GM18519 (cell line): ENCODE measurements around the gene ARHGAP19.
A peak's percentile ranks its signal among the peaks of the same experiment; 100 is the strongest.

Experiments
- ATAC-seq: cut with Tn5 transposase; IDR thresholded peaks from one replicate; pipeline ENCODE4 v1.9.1; 2021; ENCODE audit warnings: mild to moderate bottlenecking, moderate library complexity; ENCODE audit not compliant: unreplicated experiment, low FRiP score

ARHGAP19 gene, protein sequence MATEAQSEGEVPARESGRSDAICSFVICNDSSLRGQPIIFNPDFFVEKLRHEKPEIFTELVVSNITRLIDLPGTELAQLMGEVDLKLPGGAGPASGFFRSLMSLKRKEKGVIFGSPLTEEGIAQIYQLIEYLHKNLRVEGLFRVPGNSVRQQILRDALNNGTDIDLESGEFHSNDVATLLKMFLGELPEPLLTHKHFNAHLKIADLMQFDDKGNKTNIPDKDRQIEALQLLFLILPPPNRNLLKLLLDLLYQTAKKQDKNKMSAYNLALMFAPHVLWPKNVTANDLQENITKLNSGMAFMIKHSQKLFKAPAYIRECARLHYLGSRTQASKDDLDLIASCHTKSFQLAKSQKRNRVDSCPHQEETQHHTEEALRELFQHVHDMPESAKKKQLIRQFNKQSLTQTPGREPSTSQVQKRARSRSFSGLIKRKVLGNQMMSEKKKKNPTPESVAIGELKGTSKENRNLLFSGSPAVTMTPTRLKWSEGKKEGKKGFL

DNA sequence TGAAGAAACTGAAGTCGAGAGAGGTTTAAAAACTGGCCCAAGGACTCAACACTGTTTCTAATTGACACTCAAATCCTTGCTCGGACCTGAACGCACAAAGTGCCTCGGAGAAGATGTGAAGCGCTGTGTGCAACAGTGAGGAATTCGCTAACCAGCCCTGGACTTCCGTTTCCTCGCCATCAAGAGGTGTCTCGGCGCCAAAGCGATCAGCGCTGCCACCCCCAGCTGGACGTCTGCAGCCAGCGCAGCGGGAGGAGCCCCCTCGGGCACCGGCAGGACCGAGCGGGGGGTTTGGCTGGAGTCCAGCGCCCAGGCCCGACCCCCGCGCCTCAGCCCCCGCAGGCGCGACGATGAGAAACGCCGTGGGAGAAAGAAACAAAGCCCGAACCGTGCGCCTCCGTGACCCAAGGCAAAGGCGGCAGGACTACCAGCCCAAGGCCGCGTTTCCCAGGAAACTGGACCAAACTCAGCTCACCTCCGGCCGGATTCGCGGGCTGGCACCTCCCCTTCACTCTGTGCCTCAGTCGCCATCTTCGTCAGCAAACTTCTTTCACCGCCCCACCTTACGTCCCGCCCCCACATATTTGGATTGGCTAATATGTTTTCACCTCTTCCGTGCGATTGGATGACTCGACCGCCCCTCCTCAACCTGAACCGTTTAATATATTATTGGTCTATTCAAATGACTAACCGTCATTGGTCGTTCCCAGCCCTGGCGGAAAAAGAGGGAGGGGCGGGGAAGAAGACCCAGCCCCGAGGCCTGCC, at the start of gene ARHGAP19:
Gene ARHGAP19 (minus strand): TSS at position 541 of the 765 bp plus-strand sequence. CDS start 10 bp downstream, at position 531.
- ATAC-seq, result peak; percentile 96

DNA sequence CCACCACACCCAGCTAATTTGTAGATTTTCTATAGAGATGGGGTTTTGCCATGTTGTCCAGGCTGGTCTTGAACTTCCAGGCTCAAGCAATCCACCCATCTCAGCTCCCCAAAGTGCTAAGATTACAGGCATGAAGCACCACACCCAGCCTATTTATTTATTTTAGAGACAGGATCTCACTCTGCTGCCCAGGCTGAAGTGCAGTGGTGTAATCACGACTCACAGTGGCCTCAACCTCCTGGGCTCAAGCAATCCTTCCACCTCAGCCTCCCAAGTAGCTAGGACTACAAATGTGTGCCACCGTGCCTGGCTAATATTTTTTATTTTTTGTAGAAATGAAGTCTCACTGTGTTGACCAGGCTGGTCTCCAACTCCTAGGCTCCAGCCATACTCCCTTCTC, 49.0 kb upstream of the ARHGAP19 start:
- no peak for ATAC-seq

DNA sequence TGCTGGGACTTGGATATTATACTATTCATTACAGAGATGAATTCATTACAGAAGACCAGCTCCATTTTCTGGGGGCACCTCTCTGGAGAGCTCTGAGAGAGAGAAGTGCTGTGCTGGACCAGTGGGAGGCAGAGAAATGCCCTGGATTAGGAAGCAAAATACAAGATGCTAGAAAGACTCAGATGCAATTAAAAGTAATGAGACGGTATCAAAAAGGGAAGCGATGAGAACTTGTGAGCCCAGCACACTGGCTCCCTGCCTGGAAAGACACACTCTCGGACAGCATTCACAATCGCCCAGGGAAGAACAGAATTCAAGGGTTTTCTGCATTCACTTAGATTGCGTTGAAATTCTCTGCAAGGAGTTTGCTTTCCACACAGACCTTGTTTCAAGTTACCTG, 45.6 kb upstream of the ARHGAP19 start:
- no peak for ATAC-seq

DNA sequence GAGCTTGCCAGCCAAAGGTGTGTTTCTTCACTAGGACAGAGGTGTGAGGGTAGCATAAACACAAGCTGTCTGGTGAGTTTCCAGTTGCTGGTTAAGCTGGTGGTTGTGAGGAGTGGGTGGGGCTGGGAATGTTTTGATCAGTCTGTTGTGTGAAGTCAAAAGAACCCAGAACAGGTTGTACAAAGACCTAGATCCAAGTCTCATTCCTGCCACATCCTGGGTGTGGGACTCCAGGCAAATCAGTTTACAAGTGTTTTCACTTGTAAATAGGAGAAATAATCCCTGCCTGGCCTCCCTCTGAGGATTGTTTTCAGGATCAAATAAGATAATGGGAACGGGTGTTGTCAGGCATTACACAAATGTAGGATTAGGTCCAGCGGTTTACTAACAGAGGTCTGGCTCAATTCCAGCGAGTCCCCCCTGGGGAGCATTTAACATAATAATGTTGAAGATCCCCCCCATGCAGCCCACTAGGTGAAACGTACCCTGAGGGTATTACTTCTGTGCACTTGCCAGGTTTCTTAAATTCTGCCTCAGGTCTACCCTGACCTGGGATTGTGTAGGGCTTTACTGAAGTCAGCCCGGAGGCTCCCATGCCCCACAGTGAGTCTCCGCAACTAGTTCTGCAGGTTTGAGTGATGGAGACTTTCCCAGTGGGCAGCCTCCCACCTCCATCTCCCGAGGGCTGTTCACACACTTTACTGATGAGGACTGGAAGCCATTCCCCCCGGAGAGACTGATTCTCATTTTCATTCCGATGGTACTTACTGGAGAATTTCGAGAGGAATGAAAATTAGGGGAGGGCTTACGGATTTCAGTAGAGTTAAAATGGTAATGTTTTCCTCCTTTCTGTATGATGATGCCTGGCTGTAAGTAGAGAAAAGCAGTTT, 44.8 kb upstream of the ARHGAP19 start:
- ATAC-seq, result no peak

DNA sequence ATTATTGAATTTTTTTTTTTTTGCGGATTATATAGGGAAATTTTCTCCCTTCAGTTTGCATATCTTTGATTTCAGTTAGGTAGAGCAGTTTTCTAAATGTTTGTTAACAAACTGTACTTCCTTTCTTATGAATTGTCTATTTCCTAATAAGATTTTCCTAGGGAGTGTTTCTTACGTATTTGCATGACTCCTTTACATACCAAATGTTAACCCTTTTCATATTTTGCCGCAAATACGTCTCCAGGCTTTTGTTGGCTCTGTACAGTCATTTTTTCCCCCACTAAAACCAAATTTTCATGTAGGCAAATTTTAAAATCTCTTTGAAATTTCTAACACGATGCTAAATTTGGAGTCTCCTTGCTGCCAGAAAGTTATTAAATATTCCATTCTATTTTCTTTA, 44.0 kb upstream of the ARHGAP19 start:
- no peak for ATAC-seq

DNA sequence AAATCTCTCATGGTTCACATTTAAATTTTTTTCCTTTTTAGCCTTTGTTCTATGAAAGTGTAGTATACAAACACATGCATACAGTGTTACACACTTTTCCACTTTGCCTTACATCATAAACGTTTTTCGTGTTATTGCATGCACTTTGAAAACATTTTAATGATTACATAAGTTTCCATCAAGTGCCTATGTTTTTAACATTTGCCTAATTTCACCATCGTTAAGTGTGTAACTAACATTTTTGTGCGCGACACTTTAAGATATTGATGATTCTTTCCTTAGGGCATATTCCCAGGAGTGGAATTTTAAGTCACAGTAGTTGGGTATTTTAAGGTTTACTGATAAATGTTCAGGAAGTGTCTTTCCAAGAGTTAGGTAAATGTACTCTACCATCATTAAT, 43.6 kb upstream of the ARHGAP19 start:
- no peak for ATAC-seq

DNA sequence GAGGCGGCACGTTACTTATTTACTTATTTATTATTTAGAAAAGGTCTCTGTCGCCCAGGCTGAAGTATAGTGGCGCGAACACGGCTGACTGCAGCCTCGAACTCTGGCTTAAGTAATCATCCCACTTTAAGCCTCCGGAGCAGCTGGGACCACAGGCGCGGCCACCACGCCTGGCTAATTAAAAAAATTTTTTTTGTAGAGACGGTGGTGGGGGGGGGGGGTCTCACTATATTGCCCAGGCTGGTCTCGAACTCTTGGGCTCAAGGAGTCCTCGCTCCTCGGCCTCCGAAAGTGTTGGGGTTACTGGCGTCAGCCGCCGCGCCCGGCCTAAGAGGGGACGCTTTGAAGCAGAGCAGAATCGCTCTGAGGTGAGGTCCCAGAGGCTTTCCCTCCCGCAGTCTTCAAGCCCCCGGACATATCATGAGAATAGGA, 42.8 kb upstream of the ARHGAP19 start:
- no peak for ATAC-seq

DNA sequence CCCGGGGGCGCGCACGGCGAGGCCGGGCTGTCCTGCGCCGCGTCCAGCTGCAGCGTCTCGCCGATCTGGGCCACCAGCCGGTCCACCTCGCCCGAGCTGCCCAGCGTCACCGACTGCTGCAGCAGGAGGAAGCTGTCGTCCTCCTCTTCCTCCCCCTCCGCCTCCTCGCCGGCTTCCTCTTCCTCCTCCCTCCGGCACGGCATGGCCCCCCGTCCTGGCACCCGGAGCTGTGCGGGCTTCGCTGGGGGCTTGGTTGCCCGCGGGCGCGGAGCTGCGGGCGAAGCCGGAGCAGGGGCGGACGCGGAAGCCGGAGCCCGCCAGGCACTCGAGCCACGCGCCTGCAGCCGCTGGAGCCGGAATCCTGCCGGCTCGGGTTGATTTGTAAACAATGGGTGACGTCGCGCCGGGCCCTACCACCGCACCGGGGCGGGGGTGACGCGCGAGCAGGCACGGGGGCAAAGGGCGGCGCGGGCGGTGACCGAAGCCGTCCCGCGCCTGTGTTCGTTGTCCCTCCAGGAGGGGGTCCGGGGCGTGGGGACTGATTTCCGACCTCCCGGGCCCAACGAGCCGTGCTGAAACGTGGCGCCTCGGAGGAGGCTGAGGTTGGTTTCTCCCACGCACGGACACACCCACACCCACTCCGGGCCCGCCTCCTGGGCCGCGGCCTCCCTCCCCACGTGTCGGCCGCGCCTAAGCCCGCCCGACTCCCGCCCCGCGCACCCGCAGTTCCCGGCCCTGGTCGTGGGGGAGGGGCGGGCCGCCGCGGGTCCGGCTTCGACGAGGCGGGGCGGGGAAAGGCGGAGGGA, 42.1 kb upstream of the ARHGAP19 start, which contains the start of gene FRAT2:
Gene FRAT2 (minus strand): TSS at position 360 of the 806 bp plus-strand sequence. CDS start 157 bp downstream, at position 203.
- ATAC-seq, result peak; percentile 52

DNA sequence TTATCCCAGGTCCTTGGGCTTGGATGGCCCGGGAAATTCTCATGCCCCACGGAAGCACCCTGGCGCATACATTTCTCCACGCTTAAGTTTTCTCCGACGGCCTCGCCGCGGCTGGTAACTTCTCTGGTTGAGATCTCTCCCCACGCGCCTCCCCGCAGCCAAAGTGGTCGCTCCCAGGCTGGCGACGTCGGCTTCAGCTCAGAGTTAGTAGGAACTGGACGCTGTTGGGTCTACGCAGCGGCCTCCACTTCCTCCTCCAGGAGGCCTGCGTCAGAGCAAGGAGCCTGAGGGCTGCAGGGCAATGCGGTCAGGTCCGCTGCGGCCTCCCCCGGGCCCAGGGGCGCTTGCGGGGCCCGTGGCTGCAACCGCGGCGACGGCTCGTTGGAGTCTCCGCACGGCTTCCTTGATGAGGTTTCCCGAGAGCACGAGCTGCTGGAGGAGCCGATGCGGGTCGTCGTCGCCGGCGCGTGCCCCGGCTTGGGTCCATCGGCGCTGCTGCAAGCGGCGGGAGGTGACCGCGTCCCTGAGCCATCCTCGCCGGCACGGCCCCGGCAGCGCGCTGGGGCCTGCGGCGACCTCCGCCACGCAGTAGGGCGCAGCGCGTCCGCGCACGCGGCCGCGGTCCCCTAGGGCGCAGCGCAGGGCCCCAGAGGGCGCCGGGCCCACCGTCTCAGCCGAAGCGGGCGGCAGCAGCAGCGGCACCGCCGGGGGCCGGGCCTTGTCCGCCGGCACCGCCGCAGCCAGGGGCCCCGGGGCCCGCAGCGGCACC, 41.3 kb upstream of the ARHGAP19 start:
- peak; percentile 22 for ATAC-seq

DNA sequence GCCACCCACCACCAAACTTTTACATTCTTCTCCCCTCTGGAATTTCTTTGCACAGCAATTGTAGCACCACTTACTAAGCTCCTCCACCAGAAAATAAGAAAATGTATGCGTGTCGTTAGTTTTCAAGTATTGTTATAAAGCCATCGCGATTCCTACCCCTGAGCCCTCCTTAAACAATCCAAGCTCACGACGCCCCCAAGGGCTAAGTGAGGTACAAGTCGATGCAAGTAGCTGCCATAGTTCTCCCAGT, 40.8 kb upstream of the ARHGAP19 start:
- ATAC-seq, result no peak

DNA sequence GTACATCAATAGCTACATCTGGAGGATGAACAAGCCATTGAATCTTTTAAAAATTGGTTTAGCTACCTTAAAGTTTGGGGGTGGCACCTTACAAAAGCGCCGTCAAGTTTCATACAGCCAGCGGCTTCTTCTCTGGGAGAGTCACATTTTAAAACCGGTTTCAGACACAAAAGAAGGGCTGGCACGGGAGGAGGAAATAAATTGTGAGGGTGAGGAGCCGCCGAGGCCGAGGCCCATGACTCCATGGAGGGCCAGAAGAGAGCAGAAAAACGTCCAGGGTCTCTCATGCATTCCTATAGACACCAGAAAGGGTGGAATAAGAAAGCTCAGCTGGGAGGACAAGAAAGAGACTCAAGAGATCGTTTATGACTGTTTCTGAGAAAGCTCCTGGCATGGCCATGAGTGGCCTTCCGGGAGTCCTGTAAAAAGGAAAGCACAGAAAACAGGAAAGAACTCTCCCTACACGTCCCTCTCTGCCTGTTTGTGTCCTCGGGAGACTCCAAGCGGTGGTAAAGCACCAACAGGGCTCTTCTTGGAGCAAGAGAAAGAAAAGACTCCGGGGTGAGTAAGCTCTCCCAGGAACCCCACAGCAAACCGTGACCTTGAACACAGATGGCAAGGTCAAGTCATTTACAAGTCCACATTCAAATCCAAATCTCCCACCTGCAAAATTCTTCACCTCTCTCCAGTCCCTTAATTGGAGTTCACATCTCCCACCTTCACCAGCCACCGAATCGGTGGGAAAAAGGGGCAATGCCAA, 40.3 kb upstream of the ARHGAP19 start:
- no peak for ATAC-seq

DNA sequence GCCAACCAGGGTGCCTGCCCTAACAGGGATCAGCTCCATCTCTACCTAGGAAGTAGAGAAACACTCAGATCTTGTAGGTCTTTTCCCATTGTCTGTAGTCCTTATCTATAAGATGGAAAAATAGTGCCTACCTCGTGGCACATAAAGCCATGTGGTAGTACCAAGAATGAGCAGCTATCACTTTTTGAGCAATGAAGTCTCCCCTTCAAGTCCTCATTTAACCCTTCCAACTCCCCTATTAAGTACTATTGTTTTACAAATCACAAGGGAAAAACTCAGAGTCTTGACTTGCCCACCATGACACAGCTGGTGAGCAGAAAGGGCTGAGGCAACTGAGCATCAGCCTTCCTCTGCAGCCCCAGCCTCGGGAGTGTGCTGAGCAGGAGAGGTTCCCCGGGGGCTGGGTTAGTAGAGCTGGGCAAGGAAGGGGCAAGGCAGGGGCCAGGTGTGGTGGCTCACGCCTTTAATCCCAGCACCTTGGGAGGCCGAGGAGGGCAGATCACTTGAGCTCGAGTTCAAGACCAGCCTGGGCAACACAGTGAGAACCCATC, 38.8 kb upstream of the ARHGAP19 start:
- ATAC-seq, result no peak

DNA sequence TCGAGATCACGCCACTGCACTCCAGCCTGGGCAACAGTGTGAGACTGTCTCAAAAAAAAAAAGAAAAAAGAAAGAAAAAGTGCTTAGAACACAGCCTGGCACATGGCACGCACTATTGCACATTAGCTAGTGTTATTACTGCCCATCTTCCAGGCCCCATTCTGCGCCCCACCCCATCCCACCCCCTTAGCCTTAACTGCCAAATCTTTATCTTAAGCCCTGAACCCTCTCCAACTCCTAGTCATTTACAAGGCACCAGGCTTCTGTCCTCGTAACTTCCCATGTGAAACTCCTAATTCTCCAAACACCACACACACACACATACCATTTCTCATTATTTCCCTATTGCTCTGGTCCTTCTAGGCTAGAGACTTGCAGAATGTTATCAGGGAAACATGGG, 37.3 kb upstream of the ARHGAP19 start:
- no peak for ATAC-seq

DNA sequence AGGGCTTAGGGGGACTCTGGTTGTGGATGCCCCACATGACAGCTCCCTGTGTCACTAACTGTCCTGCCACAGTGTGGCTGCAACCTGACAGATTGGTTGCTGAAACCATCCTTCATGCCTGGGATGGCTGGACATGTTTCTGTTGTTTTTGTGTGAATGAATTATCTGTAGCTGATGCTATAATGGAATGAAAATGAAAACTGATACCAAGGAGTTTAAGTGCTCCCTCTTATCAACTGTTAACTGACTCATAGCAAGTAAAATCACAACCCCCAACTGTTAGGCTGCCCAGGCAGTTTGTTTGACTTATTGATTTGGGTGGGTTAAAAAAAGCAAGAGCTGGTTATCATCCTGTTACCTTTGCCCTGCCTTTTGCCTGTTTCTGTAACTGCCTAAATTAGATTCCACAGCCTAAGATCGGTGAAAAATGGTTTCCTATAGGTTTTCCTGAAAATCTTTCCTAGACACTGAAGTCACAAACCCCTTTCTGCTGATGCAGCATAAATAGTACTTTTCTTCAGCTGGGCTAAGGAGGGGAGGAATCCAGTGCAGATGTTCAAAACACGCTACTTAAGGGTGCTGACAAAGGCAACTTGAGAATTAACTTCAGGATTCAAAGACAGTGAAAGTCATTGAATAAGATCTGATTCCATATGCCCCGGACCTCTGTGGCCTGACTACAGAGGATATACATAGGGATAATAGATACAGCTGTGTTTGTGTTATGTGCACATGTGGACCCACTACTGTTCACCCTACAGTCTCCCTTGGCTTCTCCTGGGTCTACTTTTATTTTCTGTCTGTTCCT, 36.4 kb upstream of the ARHGAP19 start:
- no peak for ATAC-seq

DNA sequence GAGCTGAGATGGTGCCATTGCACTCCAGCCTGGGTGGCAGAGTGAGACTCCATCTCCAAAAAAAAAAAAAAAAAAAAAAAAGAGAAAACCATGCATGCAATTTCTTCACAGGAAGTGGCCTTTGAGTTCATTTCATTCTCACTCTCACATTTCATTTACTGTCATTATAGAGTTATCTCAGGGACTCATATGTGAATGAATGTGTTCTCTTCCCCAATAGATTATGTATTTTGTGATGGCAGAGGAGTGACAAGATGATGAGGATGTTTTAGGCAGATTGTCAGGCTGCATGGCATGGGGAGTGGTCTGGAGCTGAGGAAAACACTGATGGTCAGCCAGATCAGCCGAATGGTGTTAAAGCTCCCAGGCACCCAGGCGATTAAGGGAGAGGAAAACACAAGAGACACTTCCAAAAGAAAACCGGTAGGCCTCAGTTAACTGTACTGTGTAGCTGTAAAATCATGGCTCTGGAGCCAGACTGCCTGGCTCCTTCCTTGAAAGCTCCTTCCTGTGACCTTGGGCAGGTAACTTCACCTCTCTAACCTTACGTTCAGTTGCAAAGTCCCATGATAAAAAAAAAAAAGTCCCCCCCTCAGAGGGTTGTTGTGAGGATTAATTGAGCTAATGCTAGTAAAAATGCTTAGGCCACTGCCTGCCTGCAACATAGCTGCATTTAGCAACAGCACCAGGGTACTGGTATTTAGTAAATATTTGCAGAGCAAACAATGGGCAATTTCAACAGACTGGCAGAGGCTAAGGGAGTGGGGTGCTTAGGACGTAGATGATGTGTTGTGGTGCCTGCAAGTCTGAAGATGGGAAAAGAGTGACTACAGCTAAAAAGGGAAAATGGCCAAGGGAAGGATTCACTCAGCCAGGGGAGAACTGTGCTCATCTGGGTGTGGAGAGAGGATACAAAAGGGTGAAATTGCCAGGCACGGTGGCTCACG, 35.2 kb upstream of the ARHGAP19 start:
- ATAC-seq, result no peak

DNA sequence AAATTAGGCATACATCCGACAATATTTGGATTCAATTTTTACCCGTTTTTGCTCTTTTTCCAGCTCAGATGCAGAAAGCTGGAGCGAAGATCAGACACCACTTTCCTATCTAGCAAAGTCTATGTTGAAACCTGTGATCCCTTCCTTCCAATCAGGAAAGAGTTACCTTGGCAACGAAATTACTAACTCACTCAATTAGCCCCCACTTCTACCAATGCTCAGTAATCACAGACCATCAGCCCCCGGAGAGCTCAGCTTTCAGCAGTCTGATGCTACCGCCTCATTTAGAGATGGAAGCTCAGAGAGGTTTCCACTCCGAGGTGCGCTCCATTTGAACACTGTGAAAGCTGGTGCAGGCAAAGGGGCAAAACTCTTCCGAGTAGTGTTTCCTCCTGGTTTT, 33.3 kb upstream of the ARHGAP19 start:
- ATAC-seq, result no peak
